K562 (cell line): ENCODE data around the gene AFF1. TPM values are rescaled to one million over a fixed set of nuclear protein-coding genes. Genes with fewer than 3 reads are reported as not detected.

ENCODE experiments used
- ATAC-seq: fragments of 200-7000 bp; cut with Tn5 transposase; 3 replicates; pipeline ENCODE4 v1.9.1; 2020; ENCODE audit warnings: moderate library complexity
- BruUV-seq: library from RNA; stranded (reverse); fragments of 400-500 nt; replicated peaks from 2 replicates; lab custom pipeline; 2021; lab: Mats Ljungman, UMichigan
- CTCF ChIA-PET: fragments of 300-600 bp; formaldehyde crosslinking; extraction: SDS; loops from one replicate; lab custom pipeline; 2021; ENCODE audit warnings: low intra/inter-chr PET ratio; lab: Yijun Ruan, JAX
- POLR2A ChIA-PET: fragments of 300-600, 350-650 bp; sonication (Branson Sonifier 250); formaldehyde crosslinking; extraction: SDS; loops from one replicate; lab custom pipeline; 2021; ENCODE audit warnings: antibody characterized with exemption, inconsistent platforms; lab: Yijun Ruan, JAX
- DNase-seq, 4 experiments: peaks; one replicate each; pipeline versions ENCODE4 v3.0.0 to v3.0.0-alpha.2; 2011 to 2018; ENCODE audit warnings: low spot score in 3 of 4, mixed read lengths in 3 of 4; ENCODE audit errors: extremely low read depth in 1 of 4
- FAIRE-seq: peaks from 2 replicates; lab custom pipeline; 2011; peaks lifted over from hg19 to GRCh38; lab: Jason Lieb, UNC
- H2AFZ ChIP-seq: 2 replicates; pipeline ENCODE4 v1.6.0; 2011; ENCODE audit warnings: low read depth, low read length, control low read depth, inconsistent platforms
- H3K27ac ChIP-seq: fragments of 200-600 bp; 3 replicates; pipeline ENCODE4 v1.8.0; 2011; ENCODE audit warnings: low read depth, mild to moderate bottlenecking, control low read depth, inconsistent platforms, low read length, moderate library complexity, mixed read lengths; ENCODE audit errors: extremely low read depth
- H3K27me3 ChIP-seq, 2 experiments: fragments of 300-600 bp in 1 of 2; 2 replicates in 1 of 2; 3 replicates in 1 of 2; pipeline versions ENCODE4 v1.6.0 to v1.8.0; 2011; ENCODE audit warnings: inconsistent platforms in 2 of 2, low read length in 2 of 2, mild to moderate bottlenecking in 1 of 2, mixed read lengths in 1 of 2, moderate library complexity in 1 of 2; ENCODE audit not compliant: control insufficient read depth in 2 of 2, insufficient read depth in 2 of 2
- H3K36me3 ChIP-seq: fragments of 300-600 bp; 3 replicates; pipeline ENCODE4 v1.8.0; 2011; ENCODE audit warnings: mild to moderate bottlenecking, low read length, inconsistent platforms; ENCODE audit not compliant: control insufficient read depth, insufficient read depth
- H3K4me1 ChIP-seq, 2 experiments: fragments of 200-600 bp in 1 of 2; replicated peaks in 1 of 2; 2 replicates in 1 of 2; 3 replicates in 1 of 2; pipeline versions ENCODE4 v1.5.1 to v1.8.0; 2011; ENCODE audit warnings: inconsistent platforms in 2 of 2, low read length in 2 of 2, mild to moderate bottlenecking in 1 of 2, mixed read lengths in 1 of 2, moderate library complexity in 1 of 2; ENCODE audit not compliant: control insufficient read depth in 2 of 2, insufficient read depth in 2 of 2
- H3K4me2 ChIP-seq: 2 replicates; pipeline ENCODE4 v1.6.1; 2011; ENCODE audit warnings: low read length, control low read depth, inconsistent platforms, mixed read lengths; ENCODE audit not compliant: insufficient read depth
- H3K4me3 ChIP-seq: fragments of 200-600 bp; sonication (generic), shearing (Covaris generic); 2 replicates; pipeline ENCODE4 v1.5.1; 2016; ENCODE audit warnings: control low read depth, inconsistent platforms
- H3K79me2 ChIP-seq: fragments of 200-600 bp; 3 replicates; pipeline ENCODE4 v1.8.0; 2011; ENCODE audit warnings: low read length, inconsistent platforms; ENCODE audit not compliant: control insufficient read depth, insufficient read depth
- H3K9ac ChIP-seq, 2 experiments: 2 replicates each; pipeline versions ENCODE4 v1.6.0 to v1.6.1; 2011; ENCODE audit warnings: low read depth in 2 of 2, low read length in 2 of 2, control low read depth in 1 of 2, inconsistent platforms in 1 of 2, mild to moderate bottlenecking in 1 of 2, mixed read lengths in 1 of 2; ENCODE audit not compliant: insufficient read depth in 1 of 2
- H3K9me1 ChIP-seq: one replicate; pipeline ENCODE4 v1.6.0; 2011; ENCODE audit warnings: inconsistent platforms, mild to moderate bottlenecking, low read length, moderate library complexity; ENCODE audit not compliant: control insufficient read depth, insufficient read depth
- H3K9me3 ChIP-seq: replicated peaks from 2 replicates; pipeline ENCODE4 v1.5.1; 2011; ENCODE audit warnings: low read depth, low read length, inconsistent platforms; ENCODE audit not compliant: control insufficient read depth, insufficient read depth
- H4K20me1 ChIP-seq: replicated peaks from 2 replicates; pipeline ENCODE4 v1.6.1; 2011; ENCODE audit warnings: low read length, inconsistent platforms, mixed read lengths; ENCODE audit not compliant: control insufficient read depth, insufficient read depth
- CTBP1 ChIP-seq: fragments of 450-650 bp; IDR thresholded peaks from 2 replicates; pipeline ENCODE4 v1.6.1; 2016; ENCODE audit warnings: borderline replicate concordance
- ELK3 ChIP-seq: fragments of 450-650 bp; formaldehyde crosslinking; IDR thresholded peaks from 2 replicates; pipeline ENCODE4 v1.4.0; 2020; ENCODE audit warnings: mild to moderate bottlenecking
- GABPB2 ChIP-seq: fragments of 250-450 bp; sonication (Bioruptor Pico); conservative IDR thresholded peaks from 2 replicates; pipeline ENCODE4 v1.5.1; 2021; ENCODE audit warnings: mild to moderate bottlenecking
- NCOA1 ChIP-seq: fragments of 450-650 bp; IDR thresholded peaks from 2 replicates; pipeline ENCODE4 v1.6.1; 2016; ENCODE audit warnings: low read depth
- NR2C2 ChIP-seq, 2 experiments: fragments of 200-800 bp in 1 of 2; sonication (Bioruptor generic) in 1 of 2; sonication (generic) in 1 of 2; formaldehyde crosslinking in 1 of 2; IDR thresholded peaks; 2 replicates each; pipeline versions ENCODE4 v1.6.1 to v1.8.0; 2016 to 2022; ENCODE audit warnings: mild to moderate bottlenecking in 1 of 2, missing compliant biosample characterization in 1 of 2, missing genetic modification characterization in 1 of 2, missing genetic modification reagents in 1 of 2
- RBM15 ChIP-seq: fragments of 200-400 bp; formaldehyde crosslinking; IDR thresholded peaks from 2 replicates; pipeline ENCODE4 v1.6.1; 2018; ENCODE audit warnings: mild to moderate bottlenecking, low read length, moderate library complexity; ENCODE audit not compliant: insufficient read depth
- SMC3 ChIP-seq: conservative IDR thresholded peaks from 2 replicates; pipeline ENCODE4 v1.6.1; 2011; ENCODE audit warnings: low read depth, low read length, improper control_type of control experiment; ENCODE audit not compliant: insufficient read depth
- TCF7 ChIP-seq: sonication (generic); IDR thresholded peaks from 2 replicates; pipeline ENCODE4 v1.6.1; 2016; ENCODE audit warnings: antibody characterized with exemption, borderline replicate concordance
- ZFX ChIP-seq: sonication (generic); formaldehyde crosslinking; IDR thresholded peaks from 2 replicates; pipeline ENCODE4 v1.8.0; 2022; ENCODE audit warnings: mild to moderate bottlenecking, missing genetic modification reagents, moderate library complexity
- WGBS: fragments of 100-300 bp; shearing (Covaris generic); methylation state at CpG from one replicate; pipeline ENCODE4 v1.1.6; 2016; ENCODE audit warnings: low coverage, mixed read lengths; ENCODE audit not compliant: insufficient coverage; ENCODE audit errors: missing lambda C conversion rate; 5-methylcytosine and 5-hydroxymethylcytosine counted together
- in situ Hi-C: fragments of 300-500 bp; cut with MboI; formaldehyde crosslinking; loops from 4 replicates; pipeline ENCODE4 v1.15.0; 2018; ENCODE audit warnings: inconsistent platforms, mixed read lengths
- intact Hi-C: fragments of 100-400 bp; cut with micrococcal nuclease; formaldehyde crosslinking; loops from 2 replicates; pipeline ENCODE4 v1.14.2; 2022
- polyA plus RNA-seq, 8 experiments: library from polyadenylated mRNA; depleted of rRNA in 4 of 8; stranded (reverse) in 5 of 8; unstranded in 3 of 8; fragments of >200 nt; fragmentation: Nextera tagmentation in 2 of 8; fragmentation: Illumina TruSeq in 1 of 8; extraction: Ambion mirVana in 2 of 8; extraction: Trizol in 1 of 8; gene quantifications; 2 replicates each; pipeline versions ENCODE4 v1.2.1 to v1.2.3, GENCODE V29; 2011 to 2014; ENCODE audit warnings: inconsistent platforms in 1 of 8, missing spikeins in 1 of 8
- total RNA-seq, 7 experiments: library from RNA; depleted of rRNA in 6 of 7; stranded (reverse); fragments of >200 nt in 6 of 7; fragmentation: Illumina TruSeq in 2 of 7; extraction: Trizol in 2 of 7; gene quantifications; 2 replicates each; pipeline versions ENCODE4 v1.2.1 to v1.2.3, GENCODE V29; 2011 to 2021; ENCODE audit warnings: low replicate concordance in 1 of 7
- TF ChIP-seq, protein P1 (sequence below), 2 experiments: fragments of 250-450 bp in 1 of 2; fragments of 450-650 bp in 1 of 2; sonication (Bioruptor Pico) in 1 of 2; IDR thresholded peaks; 2 replicates each; pipeline versions ENCODE4 v1.6.1 to v1.8.0; 2016 to 2021; ENCODE audit warnings: mild to moderate bottlenecking in 2 of 2, moderate library complexity in 2 of 2, missing compliant biosample characterization in 1 of 2, missing genetic modification characterization in 1 of 2
- TF ChIP-seq, protein P2 (sequence below): IDR thresholded peaks from 3 replicates; pipeline ENCODE4 v1.6.1; 2011; ENCODE audit warnings: borderline replicate concordance, mild to moderate bottlenecking; ENCODE audit not compliant: insufficient read length, insufficient read depth

AFF1 gene
- total and polyA plus RNA-seq, 9 of the 15 experiments (the other 6 are each of a cell fraction or from before 2014, with no cell fraction given): 4.1 to 47.5 (median 17.2) TPM

GRCh38 chr4:87029356-87029755 is 94.5 kb downstream of the AFF1 start:
- H3K9me1 ChIP-seq: no peaks in the 10 kb centered on the region
- no peak overlapping the region for H3K4me3 ChIP-seq
- POLR2A ChIA-PET: interaction anchor here (1.4 kb wide), 1 partner anchor 14 kb away, joined by 3 read pairs; no protein-coding TSS in a partner anchor
- H3K4me2 ChIP-seq: no peak overlapping the region
- peaks cover 60% of the 10 kb centered on the region for H4K20me1 ChIP-seq
- H2AFZ ChIP-seq: no peak overlapping the region
- H3K79me2 ChIP-seq: peaks cover 99% of the 10 kb centered on the region
- no peak overlapping the region for H3K27ac ChIP-seq
- TF ChIP-seq RBM15: no peak
- TF ChIP-seq, protein P1, sequence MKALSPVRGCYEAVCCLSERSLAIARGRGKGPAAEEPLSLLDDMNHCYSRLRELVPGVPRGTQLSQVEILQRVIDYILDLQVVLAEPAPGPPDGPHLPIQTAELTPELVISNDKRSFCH (CRISPR knock-in tag; IDR thresholded peaks at IDR 0.05): no peak
- TF ChIP-seq, protein P1 (tag; IDR thresholded peaks at IDR 0.05): peak; percentile 44; the same call in 1 of the 2 replicates
- H3K27me3 ChIP-seq: no peaks in the 10 kb centered on the region
- WGBS: 46% methylated on average over 5 of the region's 5 CpGs
- intact Hi-C loops: no loop called here
- in situ Hi-C loops: no loop called here
- no peaks in the 10 kb centered on the region for H3K9me3 ChIP-seq
- H3K4me1 ChIP-seq: peaks cover 14 to 61% of the 10 kb centered on the region in 2 experiments; a peak in 4 of 5 replicates
- no peak for DNase-seq
- CTCF ChIA-PET: interaction anchor here (0.6 kb wide), 1 partner anchor 413 kb away, joined by 3 read pairs; no protein-coding TSS in a partner anchor
- no peak for ATAC-seq
- no TSS peak for BruUV-seq
- peak; percentile 51 for FAIRE-seq
- no peaks in the 10 kb centered on the region for H3K36me3 ChIP-seq
- no peak overlapping the region for H3K9ac ChIP-seq

DNA sequence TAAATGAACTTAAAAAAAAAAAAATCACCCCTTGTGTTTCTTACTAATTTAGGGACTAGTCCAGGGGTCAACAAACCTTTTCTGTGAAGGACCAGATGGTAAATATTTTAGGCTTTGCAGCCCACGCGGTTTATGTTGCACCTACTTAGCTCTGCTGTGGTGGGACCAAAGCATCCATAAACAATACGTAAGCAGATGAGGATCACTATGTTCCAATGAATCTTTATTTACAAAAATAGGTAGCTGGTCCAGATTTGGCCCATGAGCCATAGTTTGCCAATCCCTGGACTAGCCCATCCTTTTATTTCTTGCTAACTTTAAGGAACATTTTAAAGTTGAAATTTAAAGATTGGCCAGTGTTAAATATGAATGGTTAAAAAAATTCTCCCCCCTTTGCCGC is 95.3 kb downstream of the AFF1 start:
- Histone ChIP-seq H3K4me3 (no peak overlapping the region), H3K9me1 (no peaks in the 10 kb centered on the region), H3K27me3 (no peaks in the 10 kb centered on the region), H3K4me2 (no peak overlapping the region), H3K27ac (no peak overlapping the region), H3K9ac (0 out of 4 replicates have a peak overlapping the region, but pooled peaks of 1 of the 2 experiments have one; percentile 2), H3K4me1 (peaks cover 14 to 57% of the 10 kb centered on the region in 2 experiments; a peak in 4 of 5 replicates), H4K20me1 (peaks cover 58% of the 10 kb centered on the region), H3K79me2 (peaks cover 99% of the 10 kb centered on the region), H3K9me3 (no peaks in the 10 kb centered on the region), H2AFZ (no peak overlapping the region), H3K36me3 (no peaks in the 10 kb centered on the region)
- DNase-seq: no peak
- in situ Hi-C loops (no loop called here), intact Hi-C loops (no loop called here)
- WGBS: 57% methylated on average over 4 of the region's 4 CpGs
- no peak for FAIRE-seq
- POLR2A ChIA-PET: interaction anchor here (0.5 to 1.4 kb wide), 5 partner anchors 10 to 28 kb away, joined by 3 read pairs; no protein-coding TSS in a partner anchor
- BruUV-seq: no TSS peak
- CTCF ChIA-PET: no interaction called here
- no peak for ATAC-seq
- TF ChIP-seq CTBP1 (no peak), ZFX (CRISPR knock-in tag) (no peak), NR2C2 (CRISPR knock-in tag; IDR thresholded peaks at IDR 0.05) (no peak), NR2C2 (tag; IDR thresholded peaks at IDR 0.05) (no peak), ELK3 (CRISPR knock-in tag) (no peak), SMC3 (no peak), GABPB2 (no peak), NCOA1 (no peak), TCF7 (no peak)
- TF ChIP-seq, protein P2, sequence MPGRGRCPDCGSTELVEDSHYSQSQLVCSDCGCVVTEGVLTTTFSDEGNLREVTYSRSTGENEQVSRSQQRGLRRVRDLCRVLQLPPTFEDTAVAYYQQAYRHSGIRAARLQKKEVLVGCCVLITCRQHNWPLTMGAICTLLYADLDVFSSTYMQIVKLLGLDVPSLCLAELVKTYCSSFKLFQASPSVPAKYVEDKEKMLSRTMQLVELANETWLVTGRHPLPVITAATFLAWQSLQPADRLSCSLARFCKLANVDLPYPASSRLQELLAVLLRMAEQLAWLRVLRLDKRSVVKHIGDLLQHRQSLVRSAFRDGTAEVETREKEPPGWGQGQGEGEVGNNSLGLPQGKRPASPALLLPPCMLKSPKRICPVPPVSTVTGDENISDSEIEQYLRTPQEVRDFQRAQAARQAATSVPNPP: no peak
